Retinal pigment epithelial cell (primary cell): Measurements from ENCODE around the gene SYNE3.

Experiments used
- DNase-seq: peaks from one replicate; pipeline ENCODE4 v3.0.0-alpha.2; 2010; ENCODE audit warnings: low read depth
- H3K4me3 ChIP-seq: 2 replicates; pipeline ENCODE4 v1.5.1; 2011; ENCODE audit warnings: mild to moderate bottlenecking, low read length, control low read depth, moderate library complexity
- TF ChIP-seq, protein P1 (sequence below): conservative IDR thresholded peaks from 2 replicates; pipeline ENCODE4 v1.5.1; 2011; ENCODE audit warnings: low read depth, low read length, control low read depth, inconsistent platforms

The SYNE3 gene

DNA sequence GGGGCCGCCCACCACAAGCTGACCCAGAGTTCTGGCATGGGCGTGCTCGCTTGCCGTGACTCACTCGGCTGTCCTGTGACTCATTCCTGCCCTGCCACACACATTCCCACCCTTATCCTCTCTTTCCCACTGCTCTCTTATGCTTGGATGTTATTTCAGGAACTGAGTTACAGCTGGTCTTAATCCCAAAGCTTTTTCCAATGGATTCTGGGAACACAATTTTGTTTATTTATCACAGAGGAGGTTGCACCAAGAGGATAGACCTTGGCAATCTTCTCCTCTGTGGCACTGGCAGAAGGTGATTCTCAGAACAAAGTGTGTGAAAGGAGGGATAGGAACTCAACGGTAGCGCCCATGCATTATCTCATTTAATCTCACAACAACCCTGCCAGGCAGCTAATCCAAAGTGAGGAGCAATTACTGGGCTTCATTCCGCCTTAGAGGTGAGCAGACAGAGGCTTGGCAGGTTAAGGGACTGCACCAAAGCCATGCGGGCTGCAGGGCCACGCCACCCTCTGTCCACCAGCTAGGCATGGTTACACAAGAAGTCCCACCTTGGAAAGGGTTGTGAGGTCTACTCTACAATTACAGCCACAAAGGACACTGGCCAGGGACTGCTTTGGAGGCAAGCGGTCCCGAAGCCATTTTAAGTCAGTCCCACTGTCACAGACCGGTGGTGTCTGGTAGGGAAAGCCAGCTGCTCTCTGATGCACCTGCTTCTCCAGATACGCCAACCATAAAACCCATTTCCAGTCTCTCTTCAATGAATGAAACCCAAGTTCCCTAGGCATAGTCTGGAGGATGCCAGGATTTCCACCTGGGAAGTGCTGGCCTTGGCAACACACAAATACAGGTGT, 32.9 kb downstream of the SYNE3 start:
- peak; percentile 88 for DNase-seq
- TF ChIP-seq, protein P1, sequence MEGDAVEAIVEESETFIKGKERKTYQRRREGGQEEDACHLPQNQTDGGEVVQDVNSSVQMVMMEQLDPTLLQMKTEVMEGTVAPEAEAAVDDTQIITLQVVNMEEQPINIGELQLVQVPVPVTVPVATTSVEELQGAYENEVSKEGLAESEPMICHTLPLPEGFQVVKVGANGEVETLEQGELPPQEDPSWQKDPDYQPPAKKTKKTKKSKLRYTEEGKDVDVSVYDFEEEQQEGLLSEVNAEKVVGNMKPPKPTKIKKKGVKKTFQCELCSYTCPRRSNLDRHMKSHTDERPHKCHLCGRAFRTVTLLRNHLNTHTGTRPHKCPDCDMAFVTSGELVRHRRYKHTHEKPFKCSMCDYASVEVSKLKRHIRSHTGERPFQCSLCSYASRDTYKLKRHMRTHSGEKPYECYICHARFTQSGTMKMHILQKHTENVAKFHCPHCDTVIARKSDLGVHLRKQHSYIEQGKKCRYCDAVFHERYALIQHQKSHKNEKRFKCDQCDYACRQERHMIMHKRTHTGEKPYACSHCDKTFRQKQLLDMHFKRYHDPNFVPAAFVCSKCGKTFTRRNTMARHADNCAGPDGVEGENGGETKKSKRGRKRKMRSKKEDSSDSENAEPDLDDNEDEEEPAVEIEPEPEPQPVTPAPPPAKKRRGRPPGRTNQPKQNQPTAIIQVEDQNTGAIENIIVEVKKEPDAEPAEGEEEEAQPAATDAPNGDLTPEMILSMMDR, result no peak
- no peak overlapping the region for H3K4me3 ChIP-seq

GRCh38 chr14:95482627-95483308, 33.7 kb downstream of the SYNE3 start:
- TF ChIP-seq, protein P1, result no peak
- DNase-seq, result peak; percentile 20
- H3K4me3 ChIP-seq, result no peak overlapping the region

DNA sequence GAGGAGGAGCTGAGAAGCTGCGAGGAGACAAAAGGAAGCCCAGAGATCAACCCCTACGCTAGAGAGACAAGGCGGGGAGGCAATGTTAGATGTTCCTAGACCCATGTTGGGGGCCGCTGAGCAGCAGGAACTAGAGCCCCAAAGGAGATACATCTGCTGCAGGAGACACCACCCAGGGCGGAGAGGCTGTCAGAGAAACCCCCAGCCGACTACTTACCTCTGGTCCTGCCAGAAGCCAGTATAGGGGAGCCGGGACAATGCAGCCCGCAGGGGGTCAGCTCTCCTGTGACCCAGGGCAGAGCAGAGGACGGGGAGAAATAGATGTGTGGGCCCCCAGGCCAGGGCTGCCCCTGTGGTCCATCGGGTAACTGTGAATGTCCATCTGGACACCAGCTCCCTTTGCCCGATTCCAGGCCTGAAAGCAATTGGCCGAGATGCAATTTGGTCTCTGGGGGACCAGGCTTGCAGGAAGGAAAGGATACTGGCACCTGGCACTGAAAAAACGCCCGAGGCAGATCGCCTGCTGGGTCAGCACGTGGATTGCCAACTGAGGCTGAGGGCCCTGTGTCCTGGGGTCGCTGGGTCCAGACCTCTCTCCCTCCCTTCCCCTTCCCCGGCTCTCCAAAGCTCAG, 34.9 kb downstream of the SYNE3 start:
- no peak overlapping the region for H3K4me3 ChIP-seq
- DNase-seq, result no peak
- TF ChIP-seq, protein P1, result no peak

- no peak for DNase-seq
- H3K4me3 ChIP-seq, result no peak overlapping the region
- TF ChIP-seq, protein P1, result no peak
These were observed 35.6 kb downstream of the SYNE3 start for GRCh38 chr14:95480887-95481226.

DNA sequence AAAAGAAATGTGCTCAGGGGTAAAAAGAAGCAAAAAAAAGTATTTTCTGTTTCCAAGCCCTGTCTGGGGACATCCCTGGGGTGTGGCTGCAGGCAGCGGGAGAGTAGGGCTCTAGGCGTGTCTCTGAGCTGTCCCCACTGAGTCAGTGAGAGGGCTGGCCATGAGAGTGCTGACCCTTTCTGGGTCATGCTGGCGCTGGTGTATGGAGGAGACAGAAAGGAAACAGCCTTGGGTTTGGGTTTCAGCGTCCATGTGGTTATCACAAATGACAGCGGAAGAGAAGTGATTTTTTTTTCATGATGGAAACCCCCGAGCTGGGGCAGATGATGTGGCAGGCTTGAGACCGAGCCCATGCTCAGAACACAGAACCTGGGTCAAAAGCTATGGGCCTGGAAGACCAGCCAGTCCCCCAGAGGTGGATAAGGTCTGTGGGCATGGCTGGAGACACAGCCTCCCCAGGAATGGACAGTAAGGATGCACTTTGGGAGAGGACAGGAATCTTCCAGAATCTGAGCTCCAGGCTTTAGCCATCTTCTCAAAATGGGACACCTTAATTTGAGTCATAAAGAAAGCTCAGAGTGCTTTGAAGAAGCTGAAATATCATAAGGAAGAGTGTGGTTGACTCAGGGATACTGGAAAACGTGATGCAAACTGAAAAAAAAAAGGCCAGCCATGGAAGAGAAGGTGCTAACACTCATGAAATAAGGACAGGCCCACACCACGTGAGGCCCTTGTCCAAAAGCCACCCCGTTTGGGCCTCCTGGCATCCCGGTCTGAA, 36.2 kb downstream of the SYNE3 start:
- no peak overlapping the region for H3K4me3 ChIP-seq
- no peak for DNase-seq
- TF ChIP-seq, protein P1, result no peak

- DNase-seq, result no peak
- no peak overlapping the region for H3K4me3 ChIP-seq
- TF ChIP-seq, protein P1, result no peak
These were observed 37.0 kb downstream of the SYNE3 start for GRCh38 chr14:95479494-95479893.
